HG03175 (cell line): ENCODE results near the gene CLSTN2.

ENCODE experiments used
- ATAC-seq: cut with Tn5 transposase; IDR thresholded peaks from one replicate; pipeline ENCODE4 v1.9.1; 2021; ENCODE audit warnings: mild to moderate bottlenecking, moderate library complexity; ENCODE audit not compliant: unreplicated experiment

The CLSTN2 gene

DNA sequence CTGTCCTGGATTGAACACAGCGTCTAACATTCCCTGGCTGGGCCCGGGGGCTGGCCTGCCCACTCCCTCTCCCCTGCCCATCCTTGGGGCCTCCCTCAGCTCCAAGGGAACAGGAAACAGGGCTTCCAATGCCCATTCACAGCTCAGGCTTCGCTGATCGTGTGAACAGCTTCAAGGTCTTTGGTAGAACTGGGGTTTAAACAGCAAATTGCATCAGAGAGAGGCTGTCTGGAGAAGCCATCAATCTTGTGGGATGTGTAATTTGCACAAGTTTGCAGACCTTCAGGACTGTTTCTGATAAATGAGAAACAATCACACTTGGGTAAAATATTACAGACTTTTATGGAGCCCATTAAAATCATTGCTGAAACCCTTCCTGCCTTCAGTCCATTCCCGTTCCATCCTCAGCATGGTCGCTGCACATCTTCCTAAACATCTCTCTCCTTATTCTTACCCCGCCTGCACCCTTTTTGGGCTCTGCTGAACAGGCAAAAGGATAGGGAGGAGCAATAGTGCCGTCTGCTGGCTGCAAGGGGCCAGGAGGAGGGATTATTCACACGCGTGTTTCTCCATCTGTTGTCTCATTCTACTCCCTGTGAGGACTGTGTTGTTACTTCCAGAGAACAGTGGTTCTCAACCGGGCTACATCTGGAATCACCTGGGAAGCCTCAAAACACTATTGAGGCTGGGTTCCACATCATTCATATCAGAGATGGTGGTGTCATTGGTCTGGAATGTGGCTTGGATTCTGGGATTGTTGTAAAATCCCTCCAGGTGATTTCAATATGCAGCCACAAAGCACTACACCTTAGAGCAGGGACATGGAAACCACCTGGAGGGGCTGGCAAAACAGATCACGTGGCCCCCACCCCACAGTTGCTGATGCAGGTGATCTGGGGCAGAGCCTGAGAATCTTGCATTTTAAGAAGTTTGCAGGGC is 116.3 kb downstream of the CLSTN2 start:
- ATAC-seq: no peak

DNA sequence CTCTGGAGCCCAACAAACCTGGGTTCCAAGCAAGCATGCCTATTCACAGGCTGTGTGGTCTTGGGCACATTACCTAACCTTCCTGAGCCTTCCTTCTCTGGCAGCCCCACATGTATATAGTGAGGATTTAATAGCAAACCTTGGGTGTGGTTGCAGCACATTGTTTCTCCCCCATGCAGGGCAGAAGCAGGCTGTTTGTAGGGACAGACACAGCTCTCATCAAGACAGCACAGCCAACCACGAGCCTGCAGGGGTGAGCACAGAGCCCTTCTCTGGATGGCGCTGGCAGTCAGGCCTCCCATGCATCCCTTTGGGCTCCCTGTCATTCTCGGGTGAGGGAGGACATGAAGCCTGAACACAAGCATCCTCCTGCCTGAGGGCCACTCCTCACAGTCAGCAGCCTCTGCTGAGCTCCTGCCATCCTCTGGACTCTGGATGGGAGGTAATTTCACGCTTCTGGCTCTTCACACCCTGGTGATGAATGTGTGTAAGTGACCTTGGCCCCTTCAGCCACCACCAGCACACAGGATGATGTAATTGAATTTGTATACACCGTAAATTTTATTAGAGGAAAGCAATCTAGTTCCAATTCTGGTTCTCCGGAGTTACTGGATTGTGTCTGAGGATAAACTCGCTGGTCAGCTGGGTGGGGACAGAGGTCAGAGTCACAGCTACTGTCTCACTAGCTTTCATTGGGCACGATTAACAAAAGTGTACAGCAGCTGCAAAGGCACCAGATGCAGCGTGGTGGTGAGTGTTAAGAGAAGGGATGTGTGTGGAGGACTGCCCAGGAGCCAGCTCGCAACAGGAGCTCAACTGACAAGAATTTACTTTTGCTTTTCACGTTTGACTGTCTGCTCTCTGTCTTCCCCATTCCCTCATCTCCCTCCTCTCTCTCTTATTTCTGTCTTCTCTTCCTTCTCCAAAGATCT is 118.1 kb downstream of the CLSTN2 start:
- ATAC-seq: no peak

GRCh38 chr3:140053794-140054193 is 118.8 kb downstream of the CLSTN2 start:
- ATAC-seq: no peak

DNA sequence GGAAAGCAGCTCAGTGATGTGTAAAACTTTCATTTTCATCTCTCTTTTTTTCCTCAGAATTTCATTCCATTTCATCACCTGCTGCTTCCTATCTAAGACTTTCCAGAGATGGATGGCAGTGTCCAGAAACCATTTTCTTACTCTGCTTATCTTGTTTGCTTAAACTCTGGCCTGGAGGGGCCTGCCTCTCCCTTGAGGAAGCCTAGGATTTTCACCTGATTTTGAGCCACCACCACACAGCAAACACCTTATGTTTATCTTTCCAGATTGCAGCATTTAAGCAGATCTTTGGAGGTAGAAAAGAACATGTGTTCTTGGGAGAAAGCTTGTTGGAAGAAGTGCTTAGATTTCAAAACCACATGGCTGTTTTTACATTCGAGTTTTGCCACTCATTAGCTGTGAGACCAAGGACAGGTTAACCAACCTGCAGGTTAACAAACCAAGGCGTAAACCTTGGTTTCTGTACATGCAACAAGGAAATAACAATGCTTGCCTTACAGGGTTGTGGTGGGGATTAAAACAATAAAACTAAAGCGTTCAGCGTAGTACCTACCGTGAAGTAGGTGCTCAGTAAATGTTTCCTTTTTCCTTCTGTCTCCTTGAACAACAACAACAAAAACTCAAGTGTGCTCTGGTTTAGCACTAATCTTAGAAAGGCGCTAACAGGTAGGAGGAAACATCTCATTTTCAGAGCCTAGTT is 120.3 kb downstream of the CLSTN2 start:
- ATAC-seq: no peak

GRCh38 chr3:140056047-140056446 is 121.1 kb downstream of the CLSTN2 start:
- no peak for ATAC-seq

DNA sequence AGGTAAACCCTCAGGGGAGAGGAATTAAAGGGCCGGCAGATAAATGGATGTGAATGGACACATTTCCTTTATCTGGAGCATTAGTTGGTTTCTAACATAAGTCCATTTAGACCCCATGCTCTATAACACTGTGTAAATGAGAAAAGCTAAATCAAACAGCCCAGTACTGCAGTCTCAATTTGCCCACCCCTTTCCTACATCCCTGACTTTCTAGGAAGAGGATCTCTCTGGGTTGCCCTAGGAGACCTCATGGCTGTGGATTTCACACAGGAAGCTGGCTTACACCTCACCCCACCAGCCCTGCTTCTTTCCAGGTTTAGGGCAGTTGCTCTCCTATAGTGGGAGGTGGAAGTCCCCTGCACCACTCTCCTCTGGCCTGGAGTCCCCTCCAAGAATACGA is 126.2 kb downstream of the CLSTN2 start:
- ATAC-seq: no peak

DNA sequence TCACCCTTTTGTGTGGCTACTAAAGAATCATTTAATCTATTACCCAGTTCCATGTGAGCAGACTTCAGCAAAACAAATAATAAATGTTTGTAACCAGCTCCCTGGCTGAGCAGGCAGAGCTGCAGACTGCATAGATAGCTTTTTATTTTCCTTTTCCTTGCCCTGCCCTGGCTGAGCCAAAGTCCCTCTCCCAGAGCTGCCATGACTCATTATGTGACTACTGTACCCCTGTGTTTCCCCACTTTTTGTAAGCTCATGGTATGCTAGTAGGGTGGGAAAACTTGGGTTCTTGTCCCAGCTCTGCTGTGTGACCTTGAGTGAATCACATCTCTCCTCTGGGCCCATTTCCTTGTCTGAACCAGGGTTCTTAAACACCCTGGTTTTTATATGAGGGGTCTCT is 127.5 kb downstream of the CLSTN2 start:
- ATAC-seq: no peak

GRCh38 chr3:140067487-140067886 is 132.5 kb downstream of the CLSTN2 start:
- ATAC-seq: no peak

DNA sequence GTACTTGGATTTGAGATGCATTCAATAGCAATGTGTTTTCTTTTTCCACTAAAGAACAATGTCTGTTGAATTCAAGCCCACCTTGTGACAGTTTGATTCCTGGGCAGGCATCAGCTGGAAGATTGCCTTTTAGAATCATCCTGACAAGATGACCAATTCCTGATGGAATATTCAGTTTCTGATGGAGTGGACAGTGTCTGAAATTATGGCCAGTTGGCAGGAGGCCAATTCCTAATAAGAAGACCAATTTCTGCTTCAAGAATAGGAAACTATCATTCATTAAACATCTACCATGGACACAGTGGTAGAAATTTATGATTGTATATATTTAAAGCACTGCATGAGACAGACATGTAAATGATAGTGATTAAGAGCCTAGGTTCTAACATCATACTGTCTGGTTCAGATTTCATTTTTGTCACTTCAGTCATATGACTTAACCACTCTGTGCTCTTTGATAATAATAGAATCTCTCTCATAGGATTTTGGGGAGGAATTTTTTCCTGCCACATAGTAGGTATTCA is 133.6 kb downstream of the CLSTN2 start:
- ATAC-seq: no peak

GRCh38 chr3:140073278-140074045 is 138.5 kb downstream of the CLSTN2 start:
- ATAC-seq: no peak

DNA sequence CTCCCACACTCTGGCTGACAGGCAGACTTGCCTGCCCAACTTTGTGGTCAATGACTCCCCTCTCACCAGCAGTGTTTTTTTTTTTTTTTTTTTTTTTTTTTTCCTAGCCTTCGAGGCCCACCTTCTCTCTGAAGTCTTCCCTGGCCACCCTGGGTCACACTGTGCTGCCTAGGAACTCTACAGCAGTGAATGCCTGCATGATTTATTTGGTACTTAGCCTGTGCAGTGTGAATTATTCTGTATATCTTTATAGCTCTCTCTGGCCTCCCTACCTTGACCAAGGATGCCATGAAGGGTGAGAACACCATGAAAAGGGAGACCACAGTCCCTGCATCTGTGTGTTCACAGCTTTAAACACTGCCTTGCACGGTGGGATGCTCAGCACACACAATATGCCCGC is 141.6 kb downstream of the CLSTN2 start:
- ATAC-seq: no peak

DNA sequence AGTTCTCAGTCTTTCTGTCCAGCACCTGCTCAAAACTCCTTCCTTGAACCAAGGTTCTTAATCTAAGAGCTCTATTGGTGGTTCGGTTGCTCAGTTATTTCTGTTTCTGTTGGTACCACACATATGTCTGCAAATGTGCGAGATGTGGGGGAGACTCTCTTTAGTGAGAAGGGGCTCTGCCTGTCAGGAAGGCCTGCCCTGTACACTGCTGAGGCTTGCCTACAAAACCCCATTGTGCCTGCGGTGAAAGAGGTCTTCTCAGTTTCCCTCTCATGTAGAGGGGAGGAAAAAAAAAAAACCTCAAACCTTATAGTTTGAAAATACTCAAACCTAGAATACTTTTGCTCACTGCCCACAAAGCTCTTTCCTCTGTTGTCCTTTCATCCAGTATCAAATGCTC is 142.4 kb downstream of the CLSTN2 start:
- no peak for ATAC-seq

- ATAC-seq: no peak
Measured at GRCh38 chr3:140078343-140078742, 143.4 kb downstream of the CLSTN2 start.

DNA sequence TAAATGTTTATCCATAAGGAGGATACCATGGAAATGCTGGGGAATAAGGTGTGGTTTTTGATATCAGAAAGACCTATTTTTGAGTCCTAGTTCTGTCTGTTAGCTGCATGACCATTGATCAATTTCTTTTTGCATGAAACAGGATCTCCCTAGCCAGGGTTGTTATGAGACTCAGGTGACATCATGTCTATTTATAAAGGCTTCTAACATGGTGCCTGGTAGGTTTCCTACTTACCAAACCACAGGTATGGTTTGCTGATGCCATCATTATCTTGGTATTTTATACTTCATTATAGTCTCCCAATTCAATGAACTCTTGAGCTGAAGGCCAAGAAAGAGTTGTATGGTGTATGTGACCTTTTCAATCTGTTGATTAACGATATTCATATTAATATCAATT is 144.0 kb downstream of the CLSTN2 start:
- ATAC-seq: no peak

GRCh38 chr3:140081887-140082286 is 146.9 kb downstream of the CLSTN2 start:
- ATAC-seq: no peak

DNA sequence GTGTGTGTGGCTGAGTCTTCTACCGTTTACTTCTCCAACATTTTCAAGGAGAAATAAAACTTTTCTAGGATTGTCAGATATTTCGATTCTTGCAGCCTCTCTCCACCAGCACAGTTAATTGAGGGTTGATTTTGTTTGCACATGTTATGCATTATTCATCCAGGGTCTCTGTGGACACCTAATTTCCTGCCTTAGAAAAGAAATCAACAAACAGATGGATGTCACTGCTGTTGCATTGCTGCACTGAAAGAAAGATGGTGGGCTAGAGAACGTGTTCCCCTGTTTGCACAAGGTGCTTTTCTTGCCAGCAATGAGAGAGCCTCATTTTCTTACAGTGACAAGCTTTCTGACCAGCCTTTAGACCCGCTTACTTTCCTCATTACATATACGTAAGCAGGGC is 150.0 kb downstream of the CLSTN2 start:
- ATAC-seq: no peak

DNA sequence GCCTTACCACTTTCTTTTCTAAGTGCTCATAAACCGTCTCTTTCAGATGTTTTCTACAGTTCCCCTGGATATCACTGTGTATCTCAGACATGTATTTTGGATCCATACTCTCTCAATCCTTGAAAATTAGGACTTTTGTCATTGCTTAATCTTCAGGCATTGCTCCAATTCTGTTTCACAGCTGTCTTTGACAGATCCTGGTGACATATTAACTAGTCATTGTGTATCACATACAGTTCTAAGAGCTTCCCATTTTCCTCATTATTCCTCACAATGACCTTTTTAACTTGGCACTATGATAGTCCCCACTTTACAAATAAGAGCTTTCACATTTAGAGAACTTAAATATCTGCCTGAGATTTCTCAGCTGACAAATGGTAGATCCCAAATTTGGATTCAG is 151.7 kb downstream of the CLSTN2 start:
- no peak for ATAC-seq

- no peak for ATAC-seq
Measured at GRCh38 chr3:140088058-140088457, 153.1 kb downstream of the CLSTN2 start.

DNA sequence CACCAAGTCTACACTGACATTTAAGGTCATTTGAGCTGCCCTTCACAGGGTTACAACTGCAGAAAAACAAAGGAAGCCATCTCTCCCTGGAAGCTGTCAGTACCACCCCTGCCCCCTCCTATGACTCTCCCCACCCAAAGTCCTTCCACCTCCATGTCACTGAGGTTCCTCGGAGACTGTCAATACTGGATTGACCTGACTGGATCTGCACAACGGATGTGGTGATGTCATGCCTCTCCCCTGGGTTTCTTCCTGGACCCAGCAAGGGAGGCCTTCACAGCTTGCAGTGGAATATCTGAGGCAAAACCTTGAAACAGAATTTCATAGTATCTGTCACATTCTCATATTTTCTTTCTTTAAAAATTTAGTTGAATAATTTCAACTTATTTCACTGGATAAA is 153.5 kb downstream of the CLSTN2 start:
- ATAC-seq: no peak

- ATAC-seq: no peak
Measured at GRCh38 chr3:140089403-140090072, 154.6 kb downstream of the CLSTN2 start.
